K562 (cell line): ENCODE measurements around the gene BTN3A1. TPM values are rescaled to one million over a fixed set of nuclear protein-coding genes. Genes with fewer than 3 reads are reported as not detected.
A peak's percentile ranks its signal among the peaks of the same experiment; 100 is the strongest.

Experiments used
- ATF2 ChIP-seq: sonication (generic); formaldehyde crosslinking; IDR thresholded peaks from 2 replicates; pipeline ENCODE4 v1.8.1; 2022; ENCODE audit warnings: missing genetic modification reagents
- DDX20 ChIP-seq: fragments of 450-650 bp; IDR thresholded peaks from 2 replicates; pipeline ENCODE4 v1.6.1; 2016; ENCODE audit warnings: missing genetic modification characterization, low read depth, mild to moderate bottlenecking, missing compliant biosample characterization, moderate library complexity
- FOXK2 ChIP-seq, 2 experiments: fragments of 450-650 bp; IDR thresholded peaks in 1 of 2; conservative IDR thresholded peaks in 1 of 2; 2 replicates each; pipeline ENCODE4 v1.6.1; 2016; ENCODE audit warnings: low read depth in 2 of 2, mild to moderate bottlenecking in 1 of 2
- HMG20B ChIP-seq: fragments of 250-450 bp; sonication (Bioruptor Pico); IDR thresholded peaks from 2 replicates; pipeline ENCODE4 v1.5.0; 2021; ENCODE audit warnings: mild to moderate bottlenecking
- NCOA6 ChIP-seq: fragments of 450-650 bp; IDR thresholded peaks from 2 replicates; pipeline ENCODE4 v1.6.1; 2017; ENCODE audit warnings: mild to moderate bottlenecking
- PCBP1 ChIP-seq: fragments of 200-400 bp; formaldehyde crosslinking; IDR thresholded peaks from 2 replicates; pipeline ENCODE4 v1.6.1; 2018; ENCODE audit warnings: mild to moderate bottlenecking, low read depth, low read length; ENCODE audit not compliant: poor library complexity, severe bottlenecking
- POLR2H ChIP-seq: IDR thresholded peaks from 2 replicates; pipeline ENCODE4 v1.6.1; 2016; ENCODE audit warnings: missing genetic modification characterization, low read depth, mild to moderate bottlenecking, control low read depth, missing compliant biosample characterization, moderate library complexity
- SIN3A ChIP-seq, 2 experiments: fragments of 150-350 bp in 1 of 2; IDR thresholded peaks; 2 replicates each; pipeline ENCODE4 v1.6.1; 2011 to 2016; ENCODE audit warnings: borderline replicate concordance in 2 of 2, low read depth in 2 of 2, low read length in 2 of 2, mild to moderate bottlenecking in 2 of 2, moderate library complexity in 2 of 2; ENCODE audit not compliant: control insufficient read depth in 1 of 2
- SREBF2 ChIP-seq: sonication (generic); formaldehyde crosslinking; IDR thresholded peaks from 2 replicates; pipeline ENCODE4 v1.4.0; 2020; ENCODE audit warnings: mild to moderate bottlenecking, missing genetic modification reagents
- TAF9B ChIP-seq: fragments of 450-650 bp; IDR thresholded peaks from 2 replicates; pipeline ENCODE4 v1.6.1; 2018; ENCODE audit warnings: mild to moderate bottlenecking; ENCODE audit not compliant: partially characterized antibody
- THRAP3 ChIP-seq: fragments of 450-650 bp; IDR thresholded peaks from 2 replicates; pipeline ENCODE4 v1.6.1; 2016; ENCODE audit warnings: mild to moderate bottlenecking, inconsistent platforms, borderline replicate concordance
- TRIM24 ChIP-seq, 2 experiments: fragments of 450-650 bp; IDR thresholded peaks; 2 replicates each; pipeline ENCODE4 v1.6.1; 2016
- ZNF57 ChIP-seq: fragments of 450-650 bp; formaldehyde crosslinking; IDR thresholded peaks from 2 replicates; pipeline ENCODE4 v1.4.0; 2020; ENCODE audit warnings: mild to moderate bottlenecking, moderate library complexity
- ZNF717 ChIP-seq: fragments of 250-450 bp; sonication (Bioruptor Pico); IDR thresholded peaks from 2 replicates; pipeline ENCODE4 v1.5.0; 2021
- polyA plus RNA-seq, 8 experiments: library from polyadenylated mRNA; depleted of rRNA in 4 of 8; stranded (reverse) in 5 of 8; unstranded in 3 of 8; fragments of >200 nt; fragmentation: Nextera tagmentation in 2 of 8; fragmentation: Illumina TruSeq in 1 of 8; extraction: Ambion mirVana in 2 of 8; extraction: Trizol in 1 of 8; gene quantifications; 2 replicates each; pipeline versions ENCODE4 v1.2.1 to v1.2.3, GENCODE V29; 2011 to 2014; ENCODE audit warnings: inconsistent platforms in 1 of 8, missing spikeins in 1 of 8
- total RNA-seq, 7 experiments: library from RNA; depleted of rRNA in 6 of 7; stranded (reverse); fragments of >200 nt in 6 of 7; fragmentation: Illumina TruSeq in 2 of 7; extraction: Trizol in 2 of 7; gene quantifications; 2 replicates each; pipeline versions ENCODE4 v1.2.1 to v1.2.3, GENCODE V29; 2011 to 2021; ENCODE audit warnings: low replicate concordance in 1 of 7
- TF ChIP-seq, protein P1 (sequence below): fragments of 450-650 bp; IDR thresholded peaks from 2 replicates; pipeline ENCODE4 v1.6.1; 2018; ENCODE audit not compliant: partially characterized antibody
- TF ChIP-seq, protein P2 (sequence below): sonication (generic); formaldehyde crosslinking; IDR thresholded peaks from 2 replicates; pipeline ENCODE4 v1.9.0; 2022; ENCODE audit warnings: mild to moderate bottlenecking, missing genetic modification reagents
- TF ChIP-seq, protein P3 (sequence below), 2 experiments: fragments of 450-650 bp; IDR thresholded peaks; 2 replicates each; pipeline ENCODE4 v1.6.1; 2018; ENCODE audit warnings: mild to moderate bottlenecking in 2 of 2, low read depth in 1 of 2; ENCODE audit not compliant: partially characterized antibody in 2 of 2

BTN3A1 gene
- total and polyA plus RNA-seq, 9 of the 15 experiments (the other 6 are each of a cell fraction or from before 2014, with no cell fraction given) = 0.84 to 8.5 (median 3.9) TPM

DNA sequence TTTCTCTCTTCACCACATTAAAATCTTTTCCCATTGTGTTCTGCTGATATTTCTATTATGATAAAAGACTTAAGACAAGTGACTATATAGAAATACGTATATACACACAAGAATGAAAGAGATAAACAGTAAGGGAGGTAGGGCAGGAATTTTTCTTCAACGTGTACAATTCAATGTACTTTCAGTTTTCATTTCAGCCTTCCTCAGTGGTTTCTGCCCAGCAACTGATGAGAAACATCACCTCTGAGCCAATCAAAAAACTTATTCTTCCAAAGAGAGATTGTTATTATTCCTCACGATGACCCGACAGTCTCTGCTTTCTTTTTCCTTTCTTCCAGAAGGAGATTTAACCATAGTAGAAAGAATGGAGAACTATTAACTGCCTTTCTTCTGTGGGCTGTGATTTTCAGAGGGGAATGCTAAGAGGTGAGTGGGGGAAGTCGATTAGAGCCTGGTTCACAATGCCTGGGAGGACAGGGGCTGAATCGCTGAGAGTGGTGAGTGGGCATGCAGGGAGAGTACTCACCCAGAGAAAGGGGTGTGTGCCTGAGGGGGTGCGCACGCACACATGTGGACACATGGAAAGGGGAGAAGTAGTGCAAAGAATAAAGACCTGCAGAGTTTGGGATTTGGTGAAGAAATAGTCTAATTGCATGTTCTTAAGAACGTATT, at the start of gene BTN3A1 (continued):
- TF ChIP-seq, protein P1, sequence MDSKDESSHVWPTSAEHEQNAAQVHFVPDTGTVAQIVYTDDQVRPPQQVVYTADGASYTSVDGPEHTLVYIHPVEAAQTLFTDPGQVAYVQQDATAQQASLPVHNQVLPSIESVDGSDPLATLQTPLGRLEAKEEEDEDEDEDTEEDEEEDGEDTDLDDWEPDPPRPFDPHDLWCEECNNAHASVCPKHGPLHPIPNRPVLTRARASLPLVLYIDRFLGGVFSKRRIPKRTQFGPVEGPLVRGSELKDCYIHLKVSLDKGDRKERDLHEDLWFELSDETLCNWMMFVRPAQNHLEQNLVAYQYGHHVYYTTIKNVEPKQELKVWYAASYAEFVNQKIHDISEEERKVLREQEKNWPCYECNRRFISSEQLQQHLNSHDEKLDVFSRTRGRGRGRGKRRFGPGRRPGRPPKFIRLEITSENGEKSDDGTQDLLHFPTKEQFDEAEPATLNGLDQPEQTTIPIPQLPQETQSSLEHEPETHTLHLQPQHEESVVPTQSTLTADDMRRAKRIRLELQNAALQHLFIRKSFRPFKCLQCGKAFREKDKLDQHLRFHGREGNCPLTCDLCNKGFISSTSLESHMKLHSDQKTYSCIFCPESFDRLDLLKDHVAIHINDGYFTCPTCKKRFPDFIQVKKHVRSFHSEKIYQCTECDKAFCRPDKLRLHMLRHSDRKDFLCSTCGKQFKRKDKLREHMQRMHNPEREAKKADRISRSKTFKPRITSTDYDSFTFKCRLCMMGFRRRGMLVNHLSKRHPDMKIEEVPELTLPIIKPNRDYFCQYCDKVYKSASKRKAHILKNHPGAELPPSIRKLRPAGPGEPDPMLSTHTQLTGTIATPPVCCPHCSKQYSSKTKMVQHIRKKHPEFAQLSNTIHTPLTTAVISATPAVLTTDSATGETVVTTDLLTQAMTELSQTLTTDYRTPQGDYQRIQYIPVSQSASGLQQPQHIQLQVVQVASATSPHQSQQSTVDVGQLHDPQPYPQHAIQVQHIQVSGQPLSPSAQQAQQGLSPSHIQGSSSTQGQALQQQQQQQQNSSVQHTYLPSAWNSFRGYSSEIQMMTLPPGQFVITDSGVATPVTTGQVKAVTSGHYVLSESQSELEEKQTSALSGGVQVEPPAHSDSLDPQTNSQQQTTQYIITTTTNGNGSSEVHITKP = peak; percentile 14
- TF ChIP-seq NCOA6 (no peak), TAF9B (peak; percentile 53), POLR2H (tag) (peak; percentile 60; the same call in 1 of the 2 replicates), FOXK2 (conservative IDR thresholded peaks at IDR 0.05 in 1 of 2, IDR thresholded peaks at IDR 0.05 in 1 of 2; ENCODE audit: low read depth in 2 of 2) (0 out of 4 replicates have a peak, but pooled peaks have one; percentile 28 to 63), PCBP1 (no peak), ZNF717 (CRISPR knock-in tag) (no peak), HMG20B (CRISPR knock-in tag) (no peak), ZNF57 (CRISPR knock-in tag) (no peak), SREBF2 (no peak), THRAP3 (no peak), DDX20 (tag) (0 out of 2 replicates have a peak, but pooled peaks have one; percentile 8), SIN3A (IDR thresholded peaks at IDR 0.05; ENCODE audit: borderline replicate concordance in 2 of 2, control insufficient read depth in 1 of 2, low read depth in 2 of 2, low read length in 2 of 2) (peak in 1 of 2 experiments; percentile 47; a peak in 1 of 4 replicates), TRIM24 (IDR thresholded peaks at IDR 0.05) (no peak), ATF2 (CRISPR knock-in tag) (no peak)
- TF ChIP-seq, protein P2, sequence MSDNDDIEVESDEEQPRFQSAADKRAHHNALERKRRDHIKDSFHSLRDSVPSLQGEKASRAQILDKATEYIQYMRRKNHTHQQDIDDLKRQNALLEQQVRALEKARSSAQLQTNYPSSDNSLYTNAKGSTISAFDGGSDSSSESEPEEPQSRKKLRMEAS (CRISPR knock-in tag) = 0 out of 2 replicates have a peak, but pooled peaks have one; percentile 39
- TF ChIP-seq, protein P3, sequence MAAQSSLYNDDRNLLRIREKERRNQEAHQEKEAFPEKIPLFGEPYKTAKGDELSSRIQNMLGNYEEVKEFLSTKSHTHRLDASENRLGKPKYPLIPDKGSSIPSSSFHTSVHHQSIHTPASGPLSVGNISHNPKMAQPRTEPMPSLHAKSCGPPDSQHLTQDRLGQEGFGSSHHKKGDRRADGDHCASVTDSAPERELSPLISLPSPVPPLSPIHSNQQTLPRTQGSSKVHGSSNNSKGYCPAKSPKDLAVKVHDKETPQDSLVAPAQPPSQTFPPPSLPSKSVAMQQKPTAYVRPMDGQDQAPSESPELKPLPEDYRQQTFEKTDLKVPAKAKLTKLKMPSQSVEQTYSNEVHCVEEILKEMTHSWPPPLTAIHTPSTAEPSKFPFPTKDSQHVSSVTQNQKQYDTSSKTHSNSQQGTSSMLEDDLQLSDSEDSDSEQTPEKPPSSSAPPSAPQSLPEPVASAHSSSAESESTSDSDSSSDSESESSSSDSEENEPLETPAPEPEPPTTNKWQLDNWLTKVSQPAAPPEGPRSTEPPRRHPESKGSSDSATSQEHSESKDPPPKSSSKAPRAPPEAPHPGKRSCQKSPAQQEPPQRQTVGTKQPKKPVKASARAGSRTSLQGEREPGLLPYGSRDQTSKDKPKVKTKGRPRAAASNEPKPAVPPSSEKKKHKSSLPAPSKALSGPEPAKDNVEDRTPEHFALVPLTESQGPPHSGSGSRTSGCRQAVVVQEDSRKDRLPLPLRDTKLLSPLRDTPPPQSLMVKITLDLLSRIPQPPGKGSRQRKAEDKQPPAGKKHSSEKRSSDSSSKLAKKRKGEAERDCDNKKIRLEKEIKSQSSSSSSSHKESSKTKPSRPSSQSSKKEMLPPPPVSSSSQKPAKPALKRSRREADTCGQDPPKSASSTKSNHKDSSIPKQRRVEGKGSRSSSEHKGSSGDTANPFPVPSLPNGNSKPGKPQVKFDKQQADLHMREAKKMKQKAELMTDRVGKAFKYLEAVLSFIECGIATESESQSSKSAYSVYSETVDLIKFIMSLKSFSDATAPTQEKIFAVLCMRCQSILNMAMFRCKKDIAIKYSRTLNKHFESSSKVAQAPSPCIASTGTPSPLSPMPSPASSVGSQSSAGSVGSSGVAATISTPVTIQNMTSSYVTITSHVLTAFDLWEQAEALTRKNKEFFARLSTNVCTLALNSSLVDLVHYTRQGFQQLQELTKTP (IDR thresholded peaks at IDR 0.05; ENCODE audit: low read depth in 1 of 2, partially characterized antibody in 2 of 2) = no peak
